HG03354 (cell line): Measurements from ENCODE around the gene PACSIN1.

Experiments
- ATAC-seq: cut with Tn5 transposase; IDR thresholded peaks from one replicate; pipeline ENCODE4 v1.9.1; 2021; ENCODE audit warnings: mild to moderate bottlenecking; ENCODE audit not compliant: unreplicated experiment, poor library complexity, severe bottlenecking

Gene PACSIN1

GRCh38 chr6:34556031-34556471 lies 90.2 kb downstream of the PACSIN1 start, which contains the start of gene SPDEF:
Gene SPDEF, minus strand, starts transcription at chr6:34556329. Its CDS starts 11,874 bp downstream, at chr6:34544455.
- ATAC-seq = no peak

DNA sequence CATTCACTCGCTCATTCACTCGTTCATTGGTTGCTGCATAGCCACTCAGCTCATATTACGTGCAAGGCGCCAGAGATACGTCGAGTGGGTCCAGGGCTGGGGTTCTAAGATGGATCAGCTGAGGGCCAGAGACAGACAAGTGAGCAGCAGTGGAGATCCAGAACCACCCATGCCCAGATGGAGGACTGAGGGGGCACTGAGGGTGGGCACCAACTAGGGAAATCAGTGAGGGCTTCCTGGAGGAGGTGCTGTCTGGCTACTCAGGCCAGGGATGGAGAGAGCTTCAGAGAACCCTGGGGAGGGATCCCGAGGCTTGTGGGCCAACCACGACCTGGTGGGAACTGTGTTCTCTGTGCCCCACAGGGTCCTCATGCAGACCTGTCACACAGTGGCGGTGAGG lies 90.6 kb downstream of the PACSIN1 start:
- ATAC-seq = no peak

- ATAC-seq = no peak
Measured at GRCh38 chr6:34557228-34557627, 91.4 kb downstream of the PACSIN1 start.

- no peak for ATAC-seq
Measured at GRCh38 chr6:34558172-34558714, 92.4 kb downstream of the PACSIN1 start.

DNA sequence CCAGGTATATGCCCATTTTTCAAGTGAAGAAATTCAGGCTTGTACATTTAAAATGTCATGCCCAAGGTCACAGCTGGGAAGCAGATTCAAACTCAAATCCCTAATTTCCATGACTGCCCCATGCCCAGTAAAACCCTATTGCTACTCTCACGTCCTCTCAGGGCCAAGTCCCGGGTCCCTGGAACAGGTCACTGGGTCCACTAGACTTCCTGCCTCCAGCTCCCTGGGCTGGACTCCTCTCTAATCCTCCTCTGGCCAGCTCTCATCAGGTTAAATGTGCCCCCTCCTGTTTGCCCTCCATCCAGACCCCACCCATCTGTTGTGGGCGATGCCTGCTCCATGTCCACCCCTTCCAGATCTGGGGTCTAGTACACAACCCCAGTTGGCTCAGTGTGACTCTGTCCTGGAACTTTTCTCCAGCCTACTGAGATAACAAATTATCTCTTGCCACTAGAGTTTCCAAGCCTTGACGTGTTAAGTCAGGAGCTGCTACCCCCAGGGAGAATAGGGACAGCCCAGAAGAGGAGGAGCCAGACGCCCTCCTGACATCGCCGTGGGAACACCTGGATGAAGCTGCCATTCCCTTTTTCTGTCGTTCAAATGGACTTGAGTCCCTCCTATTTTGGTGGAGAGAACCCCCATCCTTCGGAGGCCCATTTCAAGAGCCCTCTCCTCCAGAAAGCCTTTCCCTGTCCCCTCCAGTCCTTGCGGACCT lies 93.9 kb downstream of the PACSIN1 start:
- ATAC-seq = no peak

GRCh38 chr6:34560366-34561226 lies 94.7 kb downstream of the PACSIN1 start:
- no peak for ATAC-seq

GRCh38 chr6:34561227-34561530 lies 95.3 kb downstream of the PACSIN1 start:
- ATAC-seq = no peak

DNA sequence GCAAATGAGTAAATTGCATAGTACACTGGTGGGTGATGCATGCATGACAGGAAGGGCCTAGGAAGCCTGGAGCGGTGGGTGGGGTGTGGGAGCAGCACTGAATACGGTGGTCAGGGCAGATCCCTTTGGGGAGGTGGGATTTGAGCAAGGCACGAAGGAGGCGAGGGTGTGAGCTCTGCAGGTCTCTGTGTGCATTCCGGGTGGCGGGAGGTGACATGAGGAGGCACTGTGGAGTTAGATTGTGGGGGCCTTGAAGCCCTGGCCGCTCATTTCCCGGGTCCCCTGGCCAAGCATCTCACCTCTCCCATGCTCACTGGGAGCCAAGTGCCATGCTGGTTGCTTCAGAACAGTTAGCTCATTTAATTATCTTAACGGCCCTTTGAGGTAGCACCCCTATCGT lies 96.5 kb downstream of the PACSIN1 start:
- no peak for ATAC-seq

GRCh38 chr6:34562861-34563512 lies 97.1 kb downstream of the PACSIN1 start:
- ATAC-seq = no peak

GRCh38 chr6:34563513-34563870 lies 97.6 kb downstream of the PACSIN1 start:
- no peak for ATAC-seq

- ATAC-seq = no peak
Measured at GRCh38 chr6:34564181-34564580, 98.3 kb downstream of the PACSIN1 start.

DNA sequence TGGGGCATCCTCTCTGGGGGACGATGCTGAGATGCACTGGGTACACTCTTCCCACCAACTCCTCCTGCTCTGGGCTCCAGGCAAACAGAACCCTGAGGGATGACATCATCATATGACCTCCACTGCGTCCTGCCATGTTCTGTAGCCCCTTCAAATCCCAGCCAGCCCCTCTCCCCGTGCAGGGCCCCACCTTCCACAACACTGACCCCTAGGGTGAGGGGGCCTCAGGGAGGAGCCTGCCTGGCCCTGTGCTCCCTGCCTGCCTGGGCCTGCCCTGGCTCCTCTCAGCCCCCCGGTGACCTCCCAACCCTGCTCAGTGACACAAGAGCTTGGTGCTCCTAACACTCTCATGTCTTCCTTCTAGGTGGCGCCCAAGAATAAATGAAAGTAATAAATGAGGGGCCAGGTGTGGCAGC lies 99.9 kb downstream of the PACSIN1 start:
- ATAC-seq = no peak

DNA sequence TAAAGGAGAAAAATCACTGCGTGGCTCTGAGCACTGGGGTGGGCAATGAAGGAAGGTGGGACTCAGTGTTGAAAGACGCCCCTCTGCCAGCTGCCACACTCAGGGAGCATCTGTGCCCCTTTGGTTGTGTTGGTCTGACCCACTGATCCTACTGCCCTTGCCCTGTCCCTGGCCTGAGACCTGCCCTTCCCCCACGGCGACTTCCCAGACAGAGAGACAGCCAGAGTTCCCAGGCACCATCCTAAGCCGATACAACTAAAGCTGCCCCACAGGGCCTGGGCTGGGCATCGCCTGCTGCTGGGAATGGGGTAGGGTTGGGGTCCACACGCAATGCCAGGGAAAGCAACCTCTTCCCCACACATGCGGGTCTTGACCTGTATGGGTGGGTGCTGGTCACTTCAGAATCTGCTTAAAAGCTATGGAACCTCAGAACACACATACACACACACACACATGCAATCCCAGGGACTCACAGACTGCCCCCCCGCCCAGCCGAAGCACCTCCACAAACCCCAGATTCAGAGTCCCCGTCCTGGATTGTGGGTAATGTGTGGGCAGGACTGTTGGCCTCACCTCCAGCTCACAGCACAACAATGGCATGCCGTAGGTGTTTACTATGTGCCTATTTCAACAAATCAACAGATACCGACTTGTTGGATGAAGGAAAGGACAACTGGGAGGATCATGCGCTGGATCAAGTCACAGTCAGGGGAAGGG lies 101.1 kb downstream of the PACSIN1 start:
- ATAC-seq = no peak

DNA sequence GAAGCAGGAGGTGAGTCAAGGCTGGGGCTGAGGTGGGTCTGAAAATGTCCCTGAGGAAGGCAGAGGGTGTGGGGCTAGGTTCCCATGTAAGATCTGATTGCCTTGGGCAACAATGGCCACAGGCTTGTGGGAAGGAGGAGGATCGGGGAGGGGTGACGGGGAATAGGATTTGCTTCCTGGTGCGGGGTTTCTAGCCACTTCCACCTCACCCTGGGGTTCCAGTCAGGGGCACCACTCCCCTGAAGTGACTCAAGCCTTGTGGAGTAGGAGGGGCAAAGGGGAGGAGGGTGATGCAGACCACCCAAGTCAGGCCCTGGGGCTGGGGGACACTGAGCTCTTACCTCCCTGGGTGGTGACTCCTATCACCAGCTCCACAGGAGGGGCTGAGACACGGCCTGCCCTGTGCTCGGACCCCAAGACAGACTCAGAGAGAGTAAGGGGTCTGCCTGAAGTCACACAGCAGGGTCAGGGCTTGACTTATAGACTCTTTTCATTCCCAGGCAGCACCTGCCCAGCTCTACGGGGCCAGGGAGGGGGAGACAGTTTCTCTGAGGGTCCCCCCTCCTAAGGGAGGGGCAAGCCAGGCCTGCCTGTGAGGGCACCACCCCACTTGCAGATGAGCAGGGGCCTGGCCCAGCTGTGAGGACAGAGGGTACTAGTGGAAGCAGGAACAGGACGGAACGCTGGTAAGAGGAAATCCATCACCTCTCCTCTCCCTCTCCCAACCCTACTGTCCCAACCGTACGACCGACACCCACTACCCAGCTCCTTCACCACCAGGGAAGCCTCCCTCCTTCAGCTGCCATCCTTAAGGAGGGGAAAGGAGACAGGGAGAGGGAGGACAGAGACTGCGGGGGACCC lies 102.7 kb downstream of the PACSIN1 start:
- ATAC-seq = no peak

DNA sequence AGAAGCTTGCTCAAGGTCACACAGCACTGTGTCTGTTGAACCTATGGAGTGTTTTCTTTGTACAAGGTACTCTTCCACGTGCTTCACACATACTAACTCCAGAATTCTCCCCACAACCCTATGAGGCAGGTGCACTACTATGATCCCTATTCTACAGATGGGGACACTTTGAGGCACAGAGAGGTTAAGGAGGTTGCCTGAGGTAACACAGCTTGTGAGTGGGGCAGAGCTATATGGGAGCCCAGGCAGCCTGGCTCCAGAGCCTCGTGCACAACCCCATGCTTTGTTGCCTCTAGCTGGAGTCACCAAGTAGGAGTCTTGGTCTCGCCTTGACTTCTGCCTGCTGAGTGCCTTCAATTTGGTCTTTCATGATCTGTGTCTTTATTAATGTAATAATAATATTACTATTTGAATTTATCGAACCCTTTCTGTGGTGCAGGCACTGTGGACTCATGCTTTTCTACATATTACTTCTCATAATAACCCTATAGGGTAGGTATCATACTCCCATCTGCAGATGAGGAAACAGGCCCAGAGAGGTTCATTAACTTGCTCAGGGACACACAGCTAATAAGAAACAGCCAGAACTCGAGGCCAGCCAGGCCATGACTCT lies 103.6 kb downstream of the PACSIN1 start:
- no peak for ATAC-seq

DNA sequence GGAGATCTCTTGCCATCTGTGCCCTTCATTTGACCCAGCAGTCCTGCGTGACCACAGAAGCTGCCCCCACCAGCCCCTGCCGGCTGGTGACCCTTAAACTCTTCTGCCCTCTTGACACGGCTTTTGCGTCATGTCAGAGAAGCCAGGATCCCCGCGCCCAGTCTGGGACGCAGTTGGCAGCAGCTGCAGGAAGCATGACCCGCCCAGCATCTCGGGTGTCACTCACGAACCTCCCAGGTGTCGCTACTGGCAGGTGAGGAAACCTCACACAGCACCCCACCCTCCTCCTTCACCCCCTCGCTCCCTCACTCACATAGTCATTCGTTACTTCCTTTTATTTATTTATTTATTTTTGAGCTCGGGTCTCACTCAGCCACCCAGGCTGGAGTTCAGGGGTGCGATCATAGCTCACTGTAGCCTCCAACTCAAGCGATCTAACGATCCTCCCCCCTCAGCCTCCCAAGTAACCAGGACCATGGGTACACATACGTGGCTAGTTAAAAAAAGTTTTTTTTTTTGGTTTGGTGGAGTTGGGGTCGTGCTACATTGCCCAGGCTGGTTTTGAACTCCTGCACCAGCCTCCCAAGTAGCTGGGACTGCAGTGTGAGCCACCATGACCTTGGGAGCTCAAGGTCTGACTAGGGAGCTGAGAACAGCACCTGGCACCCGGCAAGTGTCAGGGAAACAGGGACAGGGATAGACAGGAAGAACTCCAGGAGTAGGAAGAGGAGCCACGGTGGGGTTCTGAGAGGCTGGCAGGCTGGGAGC lies 104.4 kb downstream of the PACSIN1 start:
- no peak for ATAC-seq

GRCh38 chr6:34571388-34571787 lies 105.5 kb downstream of the PACSIN1 start:
- ATAC-seq = no peak

- ATAC-seq = no peak
Measured at GRCh38 chr6:34572021-34572420, 106.1 kb downstream of the PACSIN1 start.
